Neural progenitor cell (in vitro differentiated cells): ENCODE data around the gene PPM1N. TPM values are rescaled to one million over a fixed set of nuclear protein-coding genes. Genes with fewer than 3 reads are reported as not detected.

ENCODE experiments used
- DNase-seq: peaks from one replicate; pipeline ENCODE4 v3.0.0-alpha.2; 2016; ENCODE audit warnings: low spot score
- H2AFZ ChIP-seq: fragments of 200-600 bp; sonication (generic); replicated peaks from 2 replicates; pipeline ENCODE4 v1.6.1; 2016; ENCODE audit warnings: antibody characterized with exemption
- H3F3A ChIP-seq: fragments of 200-600 bp; sonication (generic); 2 replicates; pipeline ENCODE4 v1.6.1; 2016; ENCODE audit warnings: antibody characterized with exemption, low read depth
- H3K27ac ChIP-seq: fragments of 200-600 bp; sonication (generic); 2 replicates; pipeline ENCODE4 v1.5.1; 2016; ENCODE audit warnings: mild to moderate bottlenecking
- H3K27me3 ChIP-seq: fragments of 200-600 bp; sonication (generic); 2 replicates; pipeline ENCODE4 v1.6.1; 2016; ENCODE audit warnings: mild to moderate bottlenecking, moderate library complexity
- H3K36me3 ChIP-seq: fragments of 200-600 bp; sonication (generic); 2 replicates; pipeline ENCODE4 v1.5.1; 2016
- H3K4me1 ChIP-seq: fragments of 200-600 bp; sonication (generic); 2 replicates; pipeline ENCODE4 v1.6.1; 2016; ENCODE audit warnings: mixed run types
- H3K4me2 ChIP-seq: fragments of 200-600 bp; sonication (generic); 2 replicates; pipeline ENCODE4 v1.6.1; 2016
- H3K4me3 ChIP-seq: fragments of 200-600 bp; sonication (generic); 2 replicates; pipeline ENCODE4 v1.5.1; 2016
- H3K79me2 ChIP-seq: fragments of 200-600 bp; sonication (generic); 2 replicates; pipeline ENCODE4 v1.6.1; 2016; ENCODE audit warnings: low read depth
- H3K9ac ChIP-seq: fragments of 200-600 bp; sonication (generic); 2 replicates; pipeline ENCODE4 v1.6.1; 2016
- H3K9me3 ChIP-seq: fragments of 200-600 bp; sonication (generic); 2 replicates; pipeline ENCODE4 v1.5.1; 2016; ENCODE audit warnings: low read depth
- H4K20me1 ChIP-seq: fragments of 200-600 bp; sonication (generic); 2 replicates; pipeline ENCODE4 v1.6.1; 2016; ENCODE audit warnings: low read depth
- H3K27ac Mint-ChIP-seq: 3 replicates; pipeline ENCODE4 v1.8.0; 2021; ENCODE audit warnings: mixed read lengths
- H3K27me3 Mint-ChIP-seq: 2 replicates; pipeline ENCODE4 v1.8.0; 2022; ENCODE audit warnings: low read depth, mild to moderate bottlenecking, inconsistent platforms, moderate library complexity, mixed read lengths; ENCODE audit not compliant: insufficient read depth
- H3K36me3 Mint-ChIP-seq: 3 replicates; pipeline ENCODE4 v1.8.0; 2021; ENCODE audit warnings: mixed read lengths
- H3K4me1 Mint-ChIP-seq: 3 replicates; pipeline ENCODE4 v1.8.0; 2021; ENCODE audit warnings: mixed read lengths
- H3K4me3 Mint-ChIP-seq: 3 replicates; pipeline ENCODE4 v1.8.0; 2021; ENCODE audit warnings: mild to moderate bottlenecking, moderate library complexity, mixed read lengths
- H3K9me3 Mint-ChIP-seq: 3 replicates; pipeline ENCODE4 v1.8.0; 2020; ENCODE audit warnings: mixed read lengths
- CTCF ChIP-seq: fragments of 200-600 bp; sonication (generic); IDR thresholded peaks from 2 replicates; pipeline ENCODE4 v1.5.1; 2017; ENCODE audit warnings: antibody characterized with exemption, mild to moderate bottlenecking
- EZH2 ChIP-seq: fragments of 200-600 bp; sonication (generic); IDR thresholded peaks from 2 replicates; pipeline ENCODE4 v1.6.1; 2017; ENCODE audit warnings: antibody characterized with exemption, mild to moderate bottlenecking, moderate library complexity
- EZH2phosphoT487 ChIP-seq: fragments of 200-600 bp; sonication (generic); IDR thresholded peaks from 2 replicates; pipeline ENCODE4 v1.6.1; 2017; ENCODE audit warnings: antibody characterized with exemption
- total RNA-seq: library from RNA; depleted of rRNA; stranded (reverse); fragments of >200 nt; gene quantifications from 2 replicates; pipeline ENCODE4 v1.2.3, GENCODE V29; 2015; ENCODE audit warnings: low replicate concordance

PPM1N gene
- total RNA-seq, 1 donor from 2014 or later, result 2.4 TPM

GRCh38 chr19:45492137-45492626, 6.1 kb upstream of the PPM1N start:
- Histone ChIP-seq H4K20me1 (peaks cover 19% of the 10 kb centered on the region), H2AFZ (peak overlapping the region; percentile 88), H3K79me2 (no peaks in the 10 kb centered on the region), H3F3A (peaks cover 29% of the 10 kb centered on the region), H3K4me2 (peak overlapping the region; percentile 91), H3K9me3 (no peaks in the 10 kb centered on the region), H3K9ac (no peak overlapping the region), H3K27ac (no peak overlapping the region), H3K4me3 (peak overlapping the region; percentile 70), H3K36me3 (no peaks in the 10 kb centered on the region), H3K4me1 (no peaks in the 10 kb centered on the region), H3K27me3 (peaks cover 15% of the 10 kb centered on the region)
- H3K27ac Mint-ChIP-seq, result no peak overlapping the region
- no peaks in the 10 kb centered on the region for H3K9me3 Mint-ChIP-seq
- peak overlapping the region; percentile 70 for H3K4me3 Mint-ChIP-seq
- no peak for TF ChIP-seq CTCF
- no peak for TF ChIP-seq EZH2phosphoT487
- TF ChIP-seq EZH2, result no peak
- DNase-seq, result no peak
- H3K4me1 Mint-ChIP-seq, result peaks cover 23% of the 10 kb centered on the region
- H3K36me3 Mint-ChIP-seq, result no peaks in the 10 kb centered on the region
- peaks cover 14% of the 10 kb centered on the region for H3K27me3 Mint-ChIP-seq

GRCh38 chr19:45492627-45493470, 5.4 kb upstream of the PPM1N start:
- no peak for TF ChIP-seq CTCF
- TF ChIP-seq EZH2, result no peak
- no peak for TF ChIP-seq EZH2phosphoT487
- peak; percentile 84 for DNase-seq
- H3K27ac ChIP-seq, result no peak overlapping the region
- peak overlapping the region; percentile 91 for H3K4me2 ChIP-seq
- H3K36me3 ChIP-seq, result no peaks in the 10 kb centered on the region
- Mint-ChIP-seq H3K4me1 (peaks cover 29% of the 10 kb centered on the region), H3K4me3 (peak overlapping the region; percentile 89), H3K36me3 (no peaks in the 10 kb centered on the region), H3K27ac (peak overlapping the region; percentile 60), H3K9me3 (no peaks in the 10 kb centered on the region), H3K27me3 (peaks cover 19% of the 10 kb centered on the region)
- peak overlapping the region; percentile 88 for H2AFZ ChIP-seq
- H3K4me1 ChIP-seq, result peaks cover 1% of the 10 kb centered on the region
- peak overlapping the region; percentile 4 for H3K9ac ChIP-seq
- no peaks in the 10 kb centered on the region for H3K9me3 ChIP-seq
- H4K20me1 ChIP-seq, result peaks cover 21% of the 10 kb centered on the region
- peaks cover 22% of the 10 kb centered on the region for H3K27me3 ChIP-seq
- peak overlapping the region; percentile 70 for H3K4me3 ChIP-seq
- H3F3A ChIP-seq, result peaks cover 36% of the 10 kb centered on the region
- H3K79me2 ChIP-seq, result no peaks in the 10 kb centered on the region

GRCh38 chr19:45494261-45494916, 3.9 kb upstream of the PPM1N start:
- peak overlapping the region; percentile 66 for H3K27ac Mint-ChIP-seq
- H3K9me3 Mint-ChIP-seq, result no peaks in the 10 kb centered on the region
- H3K4me3 Mint-ChIP-seq, result peak overlapping the region; percentile 75
- TF ChIP-seq CTCF, result no peak
- no peak for TF ChIP-seq EZH2
- no peak for TF ChIP-seq EZH2phosphoT487
- Histone ChIP-seq H3K9ac (no peak overlapping the region), H3K27ac (no peak overlapping the region), H3K4me3 (no peak overlapping the region), H3K9me3 (no peaks in the 10 kb centered on the region), H3K36me3 (no peaks in the 10 kb centered on the region), H3K4me2 (no peak overlapping the region), H3K27me3 (peaks cover 37% of the 10 kb centered on the region), H4K20me1 (peaks cover 26% of the 10 kb centered on the region), H3F3A (peaks cover 51% of the 10 kb centered on the region), H3K79me2 (no peaks in the 10 kb centered on the region), H3K4me1 (peaks cover 13% of the 10 kb centered on the region), H2AFZ (no peak overlapping the region)
- H3K4me1 Mint-ChIP-seq, result peaks cover 37% of the 10 kb centered on the region
- peaks cover 29% of the 10 kb centered on the region for H3K27me3 Mint-ChIP-seq
- DNase-seq, result no peak
- H3K36me3 Mint-ChIP-seq, result no peaks in the 10 kb centered on the region
